C4-2B (cell line): ENCODE data around the gene PRKAR2B.

Experiments used
- H3K27ac ChIP-seq: fragments of 450-650 bp; 2 replicates; pipeline ENCODE4 v1.5.1; 2017
- CTCF ChIP-seq: fragments of 450-650 bp; conservative IDR thresholded peaks from 2 replicates; pipeline ENCODE4 v1.5.1; 2017; ENCODE audit warnings: mild to moderate bottlenecking
- ZFX ChIP-seq: fragments of 450-650 bp; IDR thresholded peaks from 2 replicates; pipeline ENCODE4 v1.6.1; 2017

The PRKAR2B gene

GRCh38 chr7:107020400-107020799 is 24.1 kb upstream of the PRKAR2B start:
- TF ChIP-seq ZFX (no peak), CTCF (no peak)

GRCh38 chr7:107021600-107021999 is 22.9 kb upstream of the PRKAR2B start:
- H3K27ac ChIP-seq: no peak overlapping the region
- TF ChIP-seq CTCF (no peak), ZFX (no peak)

More at GRCh38 chr7:107020400-107020799, 24.1 kb upstream of the PRKAR2B start:
- no peak overlapping the region for H3K27ac ChIP-seq

- no peak overlapping the region for H3K27ac ChIP-seq
- TF ChIP-seq ZFX (no peak), CTCF (no peak)
Observed at GRCh38 chr7:107023522-107024151, 20.9 kb upstream of the PRKAR2B start.

- TF ChIP-seq CTCF (no peak), ZFX (no peak)
- peak overlapping the region; percentile 26; the same call in 1 of the 2 replicates for H3K27ac ChIP-seq
Observed at GRCh38 chr7:107024906-107025305, 19.6 kb upstream of the PRKAR2B start.

- H3K27ac ChIP-seq: peak overlapping the region; percentile 26; the same call in 1 of the 2 replicates
- no peak for TF ChIP-seq CTCF
- TF ChIP-seq ZFX: no peak
Observed at GRCh38 chr7:107025449-107026103, 18.9 kb upstream of the PRKAR2B start.

GRCh38 chr7:107026166-107026565 is 18.3 kb upstream of the PRKAR2B start:
- TF ChIP-seq ZFX (no peak), CTCF (no peak)
- no peak overlapping the region for H3K27ac ChIP-seq

- no peak for TF ChIP-seq CTCF
- no peak for TF ChIP-seq ZFX
- H3K27ac ChIP-seq: no peak overlapping the region
Observed at GRCh38 chr7:107027208-107027607, 17.3 kb upstream of the PRKAR2B start.
